HuH-7 (cell line): Measurements from ENCODE around the gene OR6M1.

Experiments
- DNase-seq: peaks from one replicate; pipeline ENCODE4 v3.0.0; 2011; ENCODE audit warnings: low spot score

The OR6M1 gene

GRCh38 chr11:123775289-123775688 is 30.9 kb downstream of the OR6M1 start:
- no peak for DNase-seq

- DNase-seq, result no peak
Measured at GRCh38 chr11:123773959-123774358, 32.2 kb downstream of the OR6M1 start.

GRCh38 chr11:123773026-123773425 is 33.1 kb downstream of the OR6M1 start:
- no peak for DNase-seq

- DNase-seq, result no peak
Measured at GRCh38 chr11:123771664-123772063, 34.5 kb downstream of the OR6M1 start.

- no peak for DNase-seq
Measured at GRCh38 chr11:123770712-123771111, 35.4 kb downstream of the OR6M1 start.

- no peak for DNase-seq
Measured at GRCh38 chr11:123765601-123766000, 40.5 kb downstream of the OR6M1 start.

GRCh38 chr11:123762422-123762821 is 43.7 kb downstream of the OR6M1 start:
- no peak for DNase-seq

GRCh38 chr11:123760894-123761293 is 45.3 kb downstream of the OR6M1 start:
- DNase-seq, result no peak

GRCh38 chr11:123757976-123758375 is 48.2 kb downstream of the OR6M1 start:
- DNase-seq, result no peak

- no peak for DNase-seq
Measured at GRCh38 chr11:123755813-123756212, 50.3 kb downstream of the OR6M1 start.
